Activated CD8-positive, alpha-beta T cell treated with anti-CD3 and anti-CD28 coated beads, Interleukin-2, amount 10 ng/mL, durations not matched to agents 7 days and 5 days (primary cell): ENCODE results near the gene KMT2B. TPM values are rescaled to one million over a fixed set of nuclear protein-coding genes. Genes with fewer than 3 reads are reported as not detected.

ENCODE experiments used
- ATAC-seq: fragments of 150-1000 bp; cut with Tn5 transposase; one replicate; pipeline ENCODE4 v1.10.0; 2021; ENCODE audit warnings: moderate library complexity
- CTCF ChIA-PET: fragments of 350-600 bp; sonication (Branson Sonifier 250); formaldehyde crosslinking; loops from one replicate; lab custom pipeline; 2021; ENCODE audit warnings: antibody characterized with exemption; lab: Charles Lee
- POLR2A ChIA-PET: fragments of 350-600 bp; sonication (Branson Sonifier 250); formaldehyde crosslinking; loops from one replicate; lab custom pipeline; 2021; ENCODE audit warnings: antibody characterized with exemption; lab: Charles Lee
- DNase-seq: peaks from one replicate; pipeline ENCODE4 v3.0.0-alpha.2; 2020
- H3K27ac Mint-ChIP-seq: one replicate; pipeline ENCODE4 v1.8.0; 2021; ENCODE audit warnings: mild to moderate bottlenecking, mixed read lengths
- H3K27me3 Mint-ChIP-seq: one replicate; pipeline ENCODE4 v1.8.0; 2021; ENCODE audit warnings: low read depth, mixed read lengths
- H3K36me3 Mint-ChIP-seq: one replicate; pipeline ENCODE4 v1.8.0; 2021; ENCODE audit warnings: low read depth, mixed read lengths
- H3K4me1 Mint-ChIP-seq: one replicate; pipeline ENCODE4 v1.8.0; 2021; ENCODE audit warnings: low read depth, mixed read lengths
- H3K4me3 Mint-ChIP-seq: one replicate; pipeline ENCODE4 v1.8.0; 2021; ENCODE audit warnings: mild to moderate bottlenecking, mixed read lengths
- H3K9me3 Mint-ChIP-seq: one replicate; pipeline ENCODE4 v1.8.0; 2022; ENCODE audit warnings: mixed read lengths; ENCODE audit not compliant: insufficient read depth
- total RNA-seq, 2 experiments: library from RNA; stranded (reverse); gene quantifications; one replicate each; pipeline ENCODE4 v1.2.3, GENCODE V29; 2021

KMT2B gene
- total RNA-seq, 2 experiments from 2014 or later: 58.0 to 64.3 TPM

DNA sequence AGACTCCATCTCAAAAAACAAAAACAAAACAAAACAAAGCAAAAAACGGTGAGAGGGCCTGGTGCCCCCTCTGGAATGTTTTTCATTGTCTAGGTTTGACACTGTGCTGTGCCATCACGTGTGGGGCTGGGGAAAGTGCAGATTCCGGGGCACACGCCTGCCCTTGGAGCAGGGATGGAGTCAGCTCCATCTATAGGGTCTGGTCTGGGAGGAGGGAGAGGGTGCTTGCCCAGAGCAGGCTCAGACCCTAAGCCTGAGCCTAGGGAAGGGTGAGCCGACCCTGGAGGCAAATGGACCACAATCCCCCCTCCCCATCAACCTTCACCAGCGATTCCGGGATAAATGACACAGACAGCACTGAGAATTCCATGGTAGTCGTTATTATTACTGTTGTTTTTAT, 24.4 kb upstream of the KMT2B start:
- H3K27ac Mint-ChIP-seq: no peak overlapping the region
- H3K9me3 Mint-ChIP-seq: no peaks in the 10 kb centered on the region
- DNase-seq (no peak), ATAC-seq (peak; percentile 21)
- no peak overlapping the region for H3K4me3 Mint-ChIP-seq
- no peaks in the 10 kb centered on the region for H3K36me3 Mint-ChIP-seq
- CTCF ChIA-PET: interaction anchor here (0.6 to 3.8 kb wide), 10 partner anchors 9 to 126 kb away, joined by 3 to 30 read pairs (median 4); no protein-coding TSS in a partner anchor
- peaks cover 22% of the 10 kb centered on the region for H3K4me1 Mint-ChIP-seq
- POLR2A ChIA-PET: interaction anchor here (0.9 to 1.4 kb wide), 2 partner anchors 20 to 22 kb away, joined by 3 to 4 read pairs; no protein-coding TSS in a partner anchor
- H3K27me3 Mint-ChIP-seq: no peaks in the 10 kb centered on the region

DNA sequence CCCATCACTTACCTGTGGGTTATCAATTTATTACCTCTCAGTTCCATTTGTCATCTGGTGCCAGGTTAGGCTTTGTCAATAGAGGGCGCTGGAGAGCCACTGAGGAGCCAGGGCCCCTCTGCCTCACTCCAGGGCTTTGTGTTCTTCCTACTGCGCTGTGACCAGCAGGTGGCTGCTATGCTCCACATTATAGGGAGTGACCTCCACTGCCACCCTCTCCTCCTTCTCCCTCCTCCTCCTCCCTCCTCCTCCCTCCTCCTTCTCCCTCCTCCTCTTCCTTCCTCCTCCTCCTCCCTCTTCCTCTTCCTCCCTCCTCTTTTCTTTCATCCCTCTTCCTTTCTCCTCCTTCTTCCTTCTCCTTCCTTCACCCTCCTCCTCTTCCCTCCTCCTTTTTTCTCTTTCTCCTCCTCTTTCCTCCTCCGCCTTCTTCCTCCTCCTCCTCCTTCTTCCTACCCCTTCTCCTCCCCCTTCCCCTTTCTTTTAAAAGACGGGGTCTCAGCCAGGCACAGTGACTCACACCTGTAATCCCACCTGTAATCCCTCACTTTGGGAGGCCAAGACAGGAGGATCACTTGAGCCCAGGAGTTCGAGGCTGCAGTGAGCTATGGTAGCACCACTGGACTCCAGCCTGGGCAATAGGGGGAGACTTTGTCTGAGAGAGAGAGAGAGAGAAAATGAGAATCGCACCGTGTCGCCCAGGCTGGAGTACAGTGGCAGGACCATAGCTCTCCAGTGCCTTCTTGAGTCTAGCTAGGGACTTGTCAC, 23.8 kb upstream of the KMT2B start:
- no peaks in the 10 kb centered on the region for H3K9me3 Mint-ChIP-seq
- ATAC-seq: peak; percentile 100
- peaks cover 22% of the 10 kb centered on the region for H3K4me1 Mint-ChIP-seq
- DNase-seq: peak; percentile 95
- peak overlapping the region; percentile 70 for H3K27ac Mint-ChIP-seq
- no peak overlapping the region for H3K4me3 Mint-ChIP-seq
- no peaks in the 10 kb centered on the region for H3K27me3 Mint-ChIP-seq
- ChIA-PET CTCF (interaction anchor here (0.7 to 10.3 kb wide), 24 partner anchors 9 to 238 kb away, joined by 3 to 266 read pairs (median 6); partner anchors contain the start of genes KMT2B, LIN37, PSENEN and U2AF1L4), POLR2A (interaction anchor here (0.6 to 6.9 kb wide), 3 partner anchors 19 to 51 kb away, joined by 3 to 96 read pairs (median 3); no protein-coding TSS in a partner anchor)
- H3K36me3 Mint-ChIP-seq: no peaks in the 10 kb centered on the region

DNA sequence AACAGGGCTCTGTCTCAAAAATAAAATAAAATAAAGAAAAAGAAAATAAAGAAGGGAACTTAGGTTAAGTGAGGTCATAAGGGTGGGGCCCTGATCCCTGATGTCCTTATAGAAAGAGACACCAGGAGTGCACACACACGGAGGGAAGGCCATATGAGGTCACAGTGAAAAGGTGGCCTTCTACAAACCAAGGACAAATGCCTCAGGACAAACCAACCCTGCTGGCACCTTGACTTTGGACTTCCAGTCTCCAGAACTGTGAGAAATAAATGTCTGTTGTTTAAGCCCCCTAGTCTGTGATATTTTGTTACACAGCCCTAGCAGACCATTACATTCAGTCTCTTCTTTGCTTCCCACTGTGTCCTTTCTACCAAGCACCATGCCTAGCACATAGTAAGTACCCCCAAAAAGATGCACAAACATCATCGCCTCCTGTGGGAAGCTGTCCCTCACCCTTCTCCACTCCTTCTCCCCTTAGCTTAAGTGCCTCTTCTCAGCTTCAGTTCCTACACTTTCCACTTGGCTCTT, 21.8 kb upstream of the KMT2B start:
- Mint-ChIP-seq H3K27me3 (no peaks in the 10 kb centered on the region), H3K27ac (no peak overlapping the region), H3K4me3 (no peak overlapping the region), H3K4me1 (peaks cover 27% of the 10 kb centered on the region), H3K9me3 (no peaks in the 10 kb centered on the region), H3K36me3 (no peaks in the 10 kb centered on the region)
- ATAC-seq (no peak), DNase-seq (no peak)
- ChIA-PET CTCF (interaction anchor here (1.2 to 10.3 kb wide), 8 partner anchors 11 to 235 kb away, joined by 4 to 266 read pairs (median 6); partner anchors contain the start of genes IGFLR1, LIN37, PSENEN and U2AF1L4), POLR2A (interaction anchor here (0.9 to 6.9 kb wide), 4 partner anchors 17 to 131 kb away, joined by 3 to 96 read pairs (median 3); partner anchors contain the start of genes PSENEN and U2AF1L4)

GRCh38 chr19:35696835-35697234, 21.0 kb upstream of the KMT2B start:
- Mint-ChIP-seq H3K27me3 (no peaks in the 10 kb centered on the region), H3K27ac (no peak overlapping the region), H3K9me3 (no peaks in the 10 kb centered on the region), H3K36me3 (no peaks in the 10 kb centered on the region), H3K4me3 (no peak overlapping the region), H3K4me1 (peaks cover 27% of the 10 kb centered on the region)
- CTCF ChIA-PET: interaction anchor here (0.8 to 10.3 kb wide), 11 partner anchors 13 to 234 kb away, joined by 3 to 266 read pairs (median 4); partner anchors contain the start of genes COX6B1, IGFLR1 and LIN37
- DNase-seq (no peak), ATAC-seq (no peak)
- POLR2A ChIA-PET: interaction anchor here (0.9 to 6.9 kb wide), 4 partner anchors 16 to 132 kb away, joined by 3 to 96 read pairs (median 3); partner anchors contain the start of genes PSENEN and U2AF1L4

GRCh38 chr19:35702223-35703012, 15.4 kb upstream of the KMT2B start:
- CTCF ChIA-PET: interaction anchor here (0.8 to 10.3 kb wide), 7 partner anchors 8 to 46 kb away, joined by 3 to 266 read pairs (median 4); partner anchors contain the start of genes LIN37, PSENEN and U2AF1L4
- H3K4me3 Mint-ChIP-seq: peak overlapping the region; percentile 92
- DNase-seq: peak; percentile 98
- H3K4me1 Mint-ChIP-seq: peaks cover 15% of the 10 kb centered on the region
- peak overlapping the region; percentile 97 for H3K27ac Mint-ChIP-seq
- ATAC-seq: peak; percentile 100
- H3K27me3 Mint-ChIP-seq: no peaks in the 10 kb centered on the region
- peaks cover 2% of the 10 kb centered on the region for H3K36me3 Mint-ChIP-seq
- POLR2A ChIA-PET: interaction anchor here (0.5 to 4.9 kb wide), 8 partner anchors 11 to 249 kb away, joined by 3 to 113 read pairs (median 4); partner anchors contain the start of genes COX6B1, IGFLR1, KMT2B and U2AF1L4
- H3K9me3 Mint-ChIP-seq: no peaks in the 10 kb centered on the region

DNA sequence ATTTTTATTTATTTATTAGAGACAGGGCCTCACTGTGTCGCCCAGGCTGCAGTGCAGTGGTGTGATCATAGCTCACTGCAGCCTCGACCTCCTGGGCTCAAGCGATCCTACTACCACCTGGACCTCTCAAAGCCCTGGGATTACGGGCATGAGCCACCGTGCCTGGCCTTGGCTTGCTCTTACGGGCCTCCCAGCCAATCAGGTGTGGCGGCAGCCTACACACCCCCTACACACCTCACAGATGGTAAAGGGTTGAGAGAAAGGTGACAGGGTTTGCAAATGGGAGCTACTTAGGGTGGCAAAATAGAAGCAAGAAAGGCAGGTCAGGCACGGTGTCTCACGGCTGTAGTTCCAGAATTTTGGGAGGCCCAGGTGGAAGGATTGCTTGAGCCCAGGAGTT, 14.5 kb upstream of the KMT2B start:
- ATAC-seq (no peak), DNase-seq (no peak)
- H3K36me3 Mint-ChIP-seq: peaks cover 2% of the 10 kb centered on the region
- ChIA-PET POLR2A (interaction anchor here (0.5 to 4.9 kb wide), 2 partner anchors 10 to 11 kb away, joined by 3 to 113 read pairs; no protein-coding TSS in a partner anchor), CTCF (interaction anchor here (2.5 to 10.3 kb wide), 2 partner anchors 9 to 10 kb away, joined by 13 to 266 read pairs; no protein-coding TSS in a partner anchor)
- no peak overlapping the region for H3K27ac Mint-ChIP-seq
- H3K4me3 Mint-ChIP-seq: peak overlapping the region; percentile 92
- no peaks in the 10 kb centered on the region for H3K27me3 Mint-ChIP-seq
- H3K9me3 Mint-ChIP-seq: no peaks in the 10 kb centered on the region
- H3K4me1 Mint-ChIP-seq: peaks cover 13% of the 10 kb centered on the region

GRCh38 chr19:35704218-35704617, 13.6 kb upstream of the KMT2B start, which contains the start of gene ZBTB32:
Gene ZBTB32, plus strand, starts transcription at chr19:35704558. Its CDS starts 10,069 bp downstream, at chr19:35714627.
- Mint-ChIP-seq H3K36me3 (peaks cover 2% of the 10 kb centered on the region), H3K4me1 (peaks cover 19% of the 10 kb centered on the region), H3K27me3 (no peaks in the 10 kb centered on the region), H3K9me3 (no peaks in the 10 kb centered on the region), H3K4me3 (no peak within 1 kb of the TSS), H3K27ac (no peak within 1 kb of the TSS)
- POLR2A ChIA-PET: interaction anchor here (4.9 kb wide), 1 partner anchor 9 kb away, joined by 113 read pairs; no protein-coding TSS in a partner anchor
- CTCF ChIA-PET: interaction anchor here (2.5 to 10.3 kb wide), 2 partner anchors 9 to 10 kb away, joined by 13 to 266 read pairs; no protein-coding TSS in a partner anchor
- ATAC-seq: no peak
- no peak for DNase-seq

DNA sequence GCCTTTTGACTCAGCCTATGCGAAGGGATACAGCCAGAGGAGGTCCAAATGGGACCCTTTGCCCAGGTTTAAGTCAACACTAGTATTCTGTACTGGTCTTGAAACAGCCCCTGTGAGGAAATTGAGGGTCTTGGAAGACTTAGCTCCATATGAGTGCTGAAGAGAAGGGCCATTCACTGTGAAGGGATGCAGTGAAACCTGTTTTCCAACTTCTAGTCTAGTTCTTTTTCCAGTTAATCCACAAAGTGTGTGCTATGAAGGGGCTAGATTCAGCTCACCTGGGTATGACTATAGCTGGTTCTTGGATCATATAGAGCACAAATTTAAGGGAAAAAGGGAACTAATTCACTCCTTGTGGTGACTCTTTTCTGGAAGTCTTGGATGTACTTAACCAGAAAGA, 9.4 kb upstream of the KMT2B start:
- ChIA-PET CTCF (interaction anchor here (1.7 to 2.0 kb wide), 2 partner anchors 10 to 14 kb away, joined by 6 to 11 read pairs; no protein-coding TSS in a partner anchor), POLR2A (no interaction called here)
- ATAC-seq (no peak), DNase-seq (no peak)
- H3K9me3 Mint-ChIP-seq: no peaks in the 10 kb centered on the region
- no peaks in the 10 kb centered on the region for H3K36me3 Mint-ChIP-seq
- no peaks in the 10 kb centered on the region for H3K27me3 Mint-ChIP-seq
- H3K4me1 Mint-ChIP-seq: peaks cover 41% of the 10 kb centered on the region
- H3K27ac Mint-ChIP-seq: no peak overlapping the region
- no peak overlapping the region for H3K4me3 Mint-ChIP-seq

DNA sequence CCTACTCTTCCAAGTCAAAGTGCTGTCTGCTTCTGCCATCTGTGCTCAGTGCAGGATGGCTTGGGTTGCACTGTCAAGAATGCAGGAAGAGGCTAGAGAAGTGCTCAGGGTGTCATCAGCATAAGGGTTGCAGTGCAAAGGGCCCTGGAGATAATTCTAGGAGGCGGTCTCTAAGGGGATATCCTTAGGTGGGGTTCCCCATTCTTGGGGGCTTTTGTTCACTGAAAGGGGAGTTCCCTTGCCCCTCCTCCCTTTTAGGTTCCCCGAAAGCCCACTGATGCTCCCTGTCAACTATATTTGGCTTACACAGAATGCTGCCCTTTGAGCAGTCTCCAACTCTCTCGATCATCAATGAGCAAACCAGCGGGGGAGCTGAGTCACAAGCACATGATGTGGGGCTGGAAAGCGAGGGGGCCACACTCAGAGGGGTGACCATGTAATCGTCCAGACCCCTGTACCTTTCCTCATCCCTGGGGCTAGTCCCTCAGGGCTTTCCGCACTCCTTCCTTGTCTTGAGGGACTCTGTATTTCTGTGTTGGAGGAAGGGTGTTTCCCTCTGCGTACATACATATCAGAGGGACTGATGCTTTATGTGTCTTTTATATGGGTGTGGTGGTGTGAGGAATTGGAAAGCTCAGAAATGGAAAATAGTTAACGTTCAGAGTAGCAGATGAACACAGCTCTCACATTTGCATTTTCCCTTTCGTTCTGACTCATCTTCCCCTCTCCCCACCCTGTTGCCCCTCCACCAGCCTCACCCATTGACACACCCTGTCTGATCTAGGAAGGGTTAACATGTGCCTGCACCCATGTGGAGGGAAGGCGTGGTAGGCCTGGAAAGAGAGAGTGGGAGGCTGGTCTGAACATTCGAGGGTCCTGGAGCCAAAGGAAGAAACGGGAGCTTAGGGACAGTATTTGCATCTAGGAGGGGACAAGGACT, 6.7 kb upstream of the KMT2B start:
- ChIA-PET CTCF (interaction anchor here (0.8 to 6.7 kb wide), 6 partner anchors 12 to 220 kb away, joined by 3 to 266 read pairs (median 6); partner anchors contain the start of gene LIN37), POLR2A (interaction anchor here (0.9 to 7.6 kb wide), 7 partner anchors 8 to 221 kb away, joined by 3 to 113 read pairs (median 8); partner anchors contain the start of genes LIN37, PSENEN, U2AF1L4 and ZBTB32)
- Mint-ChIP-seq H3K27me3 (no peaks in the 10 kb centered on the region), H3K27ac (peak overlapping the region; percentile 95), H3K9me3 (no peaks in the 10 kb centered on the region), H3K36me3 (peaks cover 16% of the 10 kb centered on the region), H3K4me3 (peak overlapping the region; percentile 34), H3K4me1 (peaks cover 67% of the 10 kb centered on the region)
- DNase-seq: peak; percentile 75
- ATAC-seq: peak; percentile 29
